HG03095 (cell line): Measurements from ENCODE around the gene PLA2G4F.

ENCODE experiments used
- ATAC-seq: cut with Tn5 transposase; IDR thresholded peaks from one replicate; pipeline ENCODE4 v1.9.1; 2021; ENCODE audit warnings: moderate library complexity; ENCODE audit not compliant: unreplicated experiment

PLA2G4F gene

GRCh38 chr15:42163947-42164550 is 7.6 kb upstream of the PLA2G4F start:
- no peak for ATAC-seq

- ATAC-seq, result no peak
Measured at GRCh38 chr15:42163291-42163690, 6.9 kb upstream of the PLA2G4F start.

- no peak for ATAC-seq
Measured at GRCh38 chr15:42160136-42160535, 3.7 kb upstream of the PLA2G4F start.

- ATAC-seq, result no peak
Measured at GRCh38 chr15:42159381-42160015, 3.1 kb upstream of the PLA2G4F start.

GRCh38 chr15:42158941-42159340 is 2.5 kb upstream of the PLA2G4F start:
- ATAC-seq, result no peak

- no peak for ATAC-seq
Measured at GRCh38 chr15:42157981-42158765, 1.7 kb upstream of the PLA2G4F start.

GRCh38 chr15:42157381-42157780 is 945 bp upstream of the PLA2G4F start:
- no peak for ATAC-seq

GRCh38 chr15:42155546-42156242 is 742 bp downstream of the PLA2G4F start:
- no peak for ATAC-seq

GRCh38 chr15:42154956-42155355 is 1.5 kb downstream of the PLA2G4F start:
- ATAC-seq, result no peak

- no peak for ATAC-seq
Measured at GRCh38 chr15:42154212-42154941, 2.1 kb downstream of the PLA2G4F start.

- no peak for ATAC-seq
Measured at GRCh38 chr15:42153874-42154211, 2.6 kb downstream of the PLA2G4F start.

- no peak for ATAC-seq
Measured at GRCh38 chr15:42152921-42153698, 3.3 kb downstream of the PLA2G4F start.

- no peak for ATAC-seq
Measured at GRCh38 chr15:42152196-42152920, 4.1 kb downstream of the PLA2G4F start.

- ATAC-seq, result no peak
Measured at GRCh38 chr15:42151736-42152135, 4.7 kb downstream of the PLA2G4F start.

- no peak for ATAC-seq
Measured at GRCh38 chr15:42151141-42151561, 5.3 kb downstream of the PLA2G4F start.

- ATAC-seq, result no peak
Measured at GRCh38 chr15:42150219-42150970, 6.0 kb downstream of the PLA2G4F start.

- no peak for ATAC-seq
Measured at GRCh38 chr15:42149493-42150218, 6.8 kb downstream of the PLA2G4F start.

GRCh38 chr15:42148808-42149492 is 7.5 kb downstream of the PLA2G4F start:
- no peak for ATAC-seq
